NT2/D1 (cell line): ENCODE data around the gene SLC17A8.

Experiments
- YY1 ChIP-seq: IDR thresholded peaks from 2 replicates; pipeline ENCODE4 v1.6.1; 2011; ENCODE audit not compliant: insufficient read length, insufficient read depth
- ZNF274 ChIP-seq: IDR thresholded peaks from 2 replicates; pipeline ENCODE4 v1.6.1; 2011; ENCODE audit warnings: mild to moderate bottlenecking, low read depth, low read length

DNA sequence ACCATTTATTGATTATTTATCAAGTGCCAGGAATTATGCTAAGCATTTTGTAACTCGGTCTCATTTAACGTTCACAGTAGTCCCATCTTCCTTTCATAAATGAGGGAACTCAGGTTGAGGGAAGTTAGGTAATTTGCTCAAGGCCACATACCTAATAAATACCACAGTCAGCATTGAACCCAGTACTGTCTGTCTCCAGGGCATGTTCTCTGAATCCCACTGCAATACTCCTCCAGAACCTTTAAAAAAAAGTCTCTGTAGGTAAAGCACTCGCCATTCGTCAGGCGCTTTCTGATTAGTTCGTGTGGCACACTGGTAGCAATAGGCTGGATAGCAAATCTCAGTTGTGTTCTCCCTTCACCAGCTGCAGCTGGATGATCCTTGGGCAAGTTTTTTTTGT, 14.3 kb downstream of the SLC17A8 start:
- TF ChIP-seq YY1 = no peak
- no peak for TF ChIP-seq ZNF274
